GM12873 (cell line): ENCODE results near the gene AIDA.

Experiments used
- TF ChIP-seq, protein P1 (sequence below): IDR thresholded peaks from 2 replicates; pipeline ENCODE4 v1.5.1; 2012; ENCODE audit warnings: low read depth, mild to moderate bottlenecking, moderate library complexity, low read length, control low read depth; ENCODE audit not compliant: insufficient read depth; ENCODE audit errors: missing control alignments

Gene AIDA

DNA sequence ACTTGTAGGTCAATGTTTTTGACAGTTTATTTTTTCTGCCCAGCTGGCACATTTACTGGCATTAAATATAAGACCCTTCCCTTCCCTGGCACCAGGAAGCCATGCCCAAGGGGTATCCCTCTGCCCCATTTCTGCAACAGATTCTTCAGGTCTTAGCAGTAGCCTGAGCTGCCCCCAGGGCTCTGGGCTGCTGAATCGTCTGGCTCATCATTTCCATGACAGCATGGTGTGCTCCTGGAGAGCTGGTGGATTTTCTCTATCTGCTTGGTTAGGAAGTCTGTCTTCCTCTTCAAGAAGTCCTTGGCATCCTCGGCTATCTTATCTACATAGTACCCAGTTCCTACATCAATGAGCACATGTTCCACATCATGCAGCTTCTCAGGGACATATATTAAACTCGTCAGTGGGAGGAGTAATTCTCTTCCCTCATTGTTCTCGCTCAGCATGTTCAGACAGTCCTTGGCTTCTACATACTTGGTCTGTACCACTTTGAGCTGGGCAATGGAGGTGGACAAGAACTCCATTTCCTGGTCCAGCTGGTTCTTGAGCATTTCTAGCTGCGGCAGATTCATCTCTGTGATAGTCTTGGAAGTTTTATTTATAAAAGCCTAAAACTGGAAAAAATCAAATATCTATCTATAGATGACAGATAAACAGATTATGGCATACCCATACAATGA is 70.9 kb downstream of the AIDA start:
- TF ChIP-seq, protein P1, sequence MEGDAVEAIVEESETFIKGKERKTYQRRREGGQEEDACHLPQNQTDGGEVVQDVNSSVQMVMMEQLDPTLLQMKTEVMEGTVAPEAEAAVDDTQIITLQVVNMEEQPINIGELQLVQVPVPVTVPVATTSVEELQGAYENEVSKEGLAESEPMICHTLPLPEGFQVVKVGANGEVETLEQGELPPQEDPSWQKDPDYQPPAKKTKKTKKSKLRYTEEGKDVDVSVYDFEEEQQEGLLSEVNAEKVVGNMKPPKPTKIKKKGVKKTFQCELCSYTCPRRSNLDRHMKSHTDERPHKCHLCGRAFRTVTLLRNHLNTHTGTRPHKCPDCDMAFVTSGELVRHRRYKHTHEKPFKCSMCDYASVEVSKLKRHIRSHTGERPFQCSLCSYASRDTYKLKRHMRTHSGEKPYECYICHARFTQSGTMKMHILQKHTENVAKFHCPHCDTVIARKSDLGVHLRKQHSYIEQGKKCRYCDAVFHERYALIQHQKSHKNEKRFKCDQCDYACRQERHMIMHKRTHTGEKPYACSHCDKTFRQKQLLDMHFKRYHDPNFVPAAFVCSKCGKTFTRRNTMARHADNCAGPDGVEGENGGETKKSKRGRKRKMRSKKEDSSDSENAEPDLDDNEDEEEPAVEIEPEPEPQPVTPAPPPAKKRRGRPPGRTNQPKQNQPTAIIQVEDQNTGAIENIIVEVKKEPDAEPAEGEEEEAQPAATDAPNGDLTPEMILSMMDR, result no peak

DNA sequence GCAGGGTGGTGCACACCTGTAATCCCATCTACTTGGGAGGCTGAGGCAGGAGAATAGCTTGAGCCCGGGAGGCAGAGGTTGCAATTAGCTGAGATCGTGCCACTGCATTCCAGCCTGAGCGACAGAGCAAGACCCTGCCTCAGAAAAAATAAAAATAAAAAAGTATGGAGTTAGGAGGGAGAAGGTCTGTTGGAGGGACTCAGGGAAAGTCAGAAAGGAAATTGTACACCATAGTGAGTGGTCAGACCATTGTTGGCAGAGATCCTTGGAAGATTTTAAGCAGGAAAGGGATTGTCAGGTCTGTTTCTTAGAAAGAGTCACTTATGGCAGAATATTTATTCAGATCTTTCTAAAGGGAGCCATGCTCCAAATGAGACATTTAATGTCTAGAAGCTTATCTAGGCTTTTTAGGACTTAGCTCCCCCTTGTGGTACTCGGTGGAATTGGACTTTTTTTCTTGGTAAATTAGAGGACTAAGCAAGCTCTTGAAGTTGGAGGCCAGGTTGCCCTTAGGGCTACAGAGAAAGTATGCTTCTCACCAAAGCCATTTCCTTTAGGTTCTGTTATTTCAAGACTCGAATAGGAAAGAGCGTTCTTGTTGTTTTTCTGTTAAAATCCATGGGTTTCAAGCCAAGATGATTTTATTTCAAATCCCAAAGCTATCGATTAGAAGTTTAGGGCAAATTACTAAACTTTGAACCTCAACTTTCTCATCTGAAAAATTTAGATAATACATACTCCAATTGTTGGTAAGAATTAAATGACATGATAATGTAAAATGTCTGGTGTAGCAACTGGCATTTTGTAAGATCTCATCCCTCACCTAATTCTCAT is 77.9 kb downstream of the AIDA start:
- TF ChIP-seq, protein P1, result peak; percentile 82

DNA sequence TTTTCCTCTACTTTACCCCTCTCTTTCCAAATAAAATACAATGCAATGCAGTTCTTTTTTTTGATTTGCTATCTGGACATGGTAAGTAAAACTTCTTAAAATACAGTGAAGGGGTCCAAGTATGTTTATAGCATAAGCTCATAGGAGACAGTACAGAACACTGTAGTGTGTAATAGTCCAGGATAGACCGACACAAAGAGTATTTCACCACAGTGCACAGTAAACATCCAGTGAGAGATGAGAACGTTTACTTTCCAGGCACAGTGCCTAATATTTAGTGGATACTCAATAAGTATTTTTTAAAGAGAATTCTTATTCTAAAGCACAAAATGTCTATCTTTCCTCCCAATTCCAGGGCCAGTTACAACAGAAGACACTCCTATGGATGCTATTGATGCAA is 79.5 kb downstream of the AIDA start:
- TF ChIP-seq, protein P1, result no peak

DNA sequence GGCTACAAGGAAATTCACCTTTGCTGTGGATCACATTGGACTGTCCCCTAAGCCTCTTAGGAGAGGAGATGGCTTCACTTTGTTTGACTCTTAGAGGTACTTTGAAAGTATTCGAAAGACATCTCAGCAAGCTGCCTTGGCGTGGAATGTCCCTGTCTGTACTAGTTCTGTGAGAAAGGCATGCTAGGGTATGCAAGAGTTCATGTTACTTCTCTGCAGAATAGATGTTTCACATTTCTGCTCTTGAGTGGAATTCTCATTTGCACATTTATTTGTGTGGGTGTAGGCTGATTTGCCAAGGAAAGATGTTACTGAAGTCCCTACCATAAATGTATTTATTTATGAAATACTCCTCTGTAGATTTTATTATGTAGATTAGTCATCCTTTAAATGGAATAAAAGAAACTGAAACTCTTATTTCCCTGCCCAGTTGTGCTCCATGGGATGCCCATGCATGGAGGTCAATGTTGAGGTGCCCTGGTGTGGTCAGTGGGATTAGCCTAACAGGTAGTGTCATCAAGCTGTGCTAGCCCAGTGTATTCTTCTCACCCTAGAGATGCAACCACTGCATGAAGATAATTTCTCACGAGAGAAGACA is 80.6 kb downstream of the AIDA start:
- TF ChIP-seq, protein P1, result no peak

DNA sequence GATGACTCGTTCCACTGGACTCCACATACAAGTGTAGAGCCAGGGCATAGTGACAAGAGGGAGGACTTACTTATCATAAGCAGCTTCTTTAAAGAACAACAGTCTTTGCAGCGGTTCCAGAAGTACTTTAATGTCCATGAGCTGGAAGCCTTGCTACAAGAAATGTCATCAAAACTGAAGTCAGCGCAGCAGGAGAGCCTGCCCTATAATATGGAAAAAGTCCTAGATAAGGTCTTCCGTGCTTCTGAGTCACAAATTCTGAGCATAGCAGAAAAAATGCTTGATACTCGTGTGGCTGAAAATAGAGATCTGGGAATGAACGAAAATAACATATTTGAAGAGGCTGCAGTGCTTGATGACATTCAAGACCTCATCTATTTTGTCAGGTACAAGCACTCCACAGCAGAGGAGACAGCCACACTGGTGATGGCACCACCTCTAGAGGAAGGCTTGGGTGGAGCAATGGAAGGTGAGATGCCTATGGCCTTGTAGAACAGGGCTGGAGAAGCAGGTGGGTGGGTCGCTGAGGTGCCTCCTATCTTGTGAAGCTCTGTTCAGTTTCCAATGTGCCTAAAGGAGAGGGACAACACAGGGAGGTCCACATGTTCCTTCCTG is 82.3 kb downstream of the AIDA start:
- TF ChIP-seq, protein P1, result no peak

DNA sequence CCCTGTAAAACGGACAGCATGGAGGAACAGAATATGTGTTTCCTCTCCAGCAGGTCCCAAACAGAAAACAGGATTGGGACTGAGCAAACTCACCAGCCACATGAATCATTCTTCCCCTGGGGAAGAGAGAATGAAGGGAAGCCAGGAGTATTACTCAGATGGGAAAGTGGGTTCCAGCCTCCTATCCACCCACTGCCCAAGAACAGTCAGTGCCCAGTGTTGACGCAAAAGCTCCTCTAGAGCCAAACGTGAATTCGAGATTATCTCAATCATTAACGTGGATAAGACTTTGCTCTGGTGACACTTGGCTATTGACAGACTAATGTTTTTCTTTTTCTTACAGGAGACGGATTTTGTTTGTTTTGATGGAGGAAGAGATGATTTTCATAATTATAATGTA is 85.1 kb downstream of the AIDA start:
- TF ChIP-seq, protein P1, result no peak

DNA sequence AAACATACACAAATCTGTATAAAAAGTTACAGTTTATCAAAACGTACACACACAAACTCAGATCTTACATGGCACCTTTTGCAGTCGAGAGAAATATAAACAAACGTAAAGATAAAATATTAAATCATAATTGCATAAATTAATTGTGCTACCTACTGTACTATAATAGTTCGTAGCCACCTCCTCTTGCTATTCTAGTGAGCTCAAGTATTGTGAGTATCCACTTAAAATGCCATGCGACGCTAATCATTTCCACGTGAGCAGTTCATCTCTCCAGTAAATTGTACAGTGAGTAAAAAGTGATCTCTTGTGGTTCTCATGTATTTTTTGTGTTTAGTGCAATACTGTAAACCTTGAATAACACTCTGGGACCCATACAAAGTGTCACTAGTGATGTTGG is 88.1 kb downstream of the AIDA start:
- TF ChIP-seq, protein P1, result no peak
